GM18508 (cell line): ENCODE data around the gene ARHGAP22.

ENCODE experiments used
- ATAC-seq: cut with Tn5 transposase; IDR thresholded peaks from one replicate; pipeline ENCODE4 v1.9.1; 2021; ENCODE audit warnings: moderate number of reproducible peaks; ENCODE audit not compliant: insufficient read depth, unreplicated experiment

The ARHGAP22 gene

DNA sequence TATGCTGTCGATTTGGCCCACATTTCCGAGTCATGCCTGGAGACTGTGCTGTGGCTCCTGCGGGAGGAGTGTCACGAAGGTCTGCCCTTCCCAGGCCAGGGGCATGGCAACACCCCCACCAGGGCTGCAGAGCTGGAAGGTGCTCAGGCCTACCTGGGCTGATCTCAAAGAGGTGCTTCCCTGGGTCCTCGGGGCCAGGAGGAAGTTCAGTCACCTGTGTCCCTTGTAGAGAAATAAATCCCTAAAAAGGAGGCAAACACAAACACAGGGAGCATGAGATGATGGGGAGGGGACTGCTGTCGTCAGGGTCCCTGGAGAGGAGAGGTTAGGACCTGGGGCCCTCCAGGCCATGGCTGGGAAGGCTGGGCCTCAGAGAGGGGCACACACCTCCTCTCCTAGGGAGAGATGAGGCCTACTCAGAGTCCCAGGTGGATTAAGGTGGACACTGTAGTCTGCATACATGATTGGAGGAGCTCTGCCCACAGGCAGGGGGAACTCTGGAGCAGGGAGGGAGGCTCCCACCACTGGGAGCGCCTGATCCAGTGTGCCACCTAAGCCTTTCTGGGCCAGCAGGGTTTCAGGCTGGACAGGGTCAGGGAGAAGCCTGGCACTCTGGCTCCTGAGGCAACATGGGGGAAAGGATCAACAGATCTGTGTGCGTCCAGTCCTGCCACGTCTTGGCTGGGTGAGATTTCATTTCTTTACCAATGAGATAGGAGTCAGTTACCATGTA, 49.4 kb downstream of the ARHGAP22 start:
- ATAC-seq: no peak

DNA sequence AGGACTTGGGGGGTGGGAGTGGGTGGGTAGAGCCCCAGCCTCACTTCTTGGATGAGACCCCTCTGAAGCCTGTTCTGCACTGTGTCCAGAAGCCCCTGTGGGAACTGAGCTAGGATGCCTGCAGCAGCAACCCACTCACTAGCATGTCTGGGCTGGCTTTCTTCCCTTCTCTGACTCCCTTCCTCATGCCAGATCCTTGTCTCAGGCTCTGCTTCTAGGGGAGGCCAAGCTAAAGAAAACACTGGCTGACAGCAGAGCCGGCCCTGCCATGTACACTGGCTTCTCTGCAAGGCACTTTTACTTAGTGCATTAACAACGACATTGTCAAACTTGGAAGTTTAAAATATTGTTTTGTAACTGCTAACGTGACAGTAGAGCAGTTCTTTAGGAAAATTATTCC, 50.2 kb downstream of the ARHGAP22 start:
- ATAC-seq: no peak

DNA sequence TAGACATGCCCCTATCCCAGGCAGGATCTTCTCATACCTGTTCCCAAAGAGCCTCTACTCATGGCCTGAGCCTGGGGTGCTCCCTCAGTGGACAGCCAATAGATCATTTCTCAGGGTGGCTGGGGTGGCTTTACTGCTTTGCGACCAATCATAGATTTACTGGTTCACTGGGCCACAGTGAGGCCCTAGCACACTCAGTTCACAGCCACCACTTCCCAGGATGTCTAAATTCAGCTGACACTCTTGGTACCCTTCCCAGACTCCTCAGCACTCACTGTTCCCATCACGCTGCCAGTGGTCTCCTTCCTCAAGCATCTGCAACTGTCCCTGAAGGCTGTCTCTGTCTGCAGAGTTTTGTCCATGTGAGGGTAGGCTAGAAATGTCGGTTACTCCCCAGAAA, 50.6 kb downstream of the ARHGAP22 start:
- ATAC-seq: no peak

DNA sequence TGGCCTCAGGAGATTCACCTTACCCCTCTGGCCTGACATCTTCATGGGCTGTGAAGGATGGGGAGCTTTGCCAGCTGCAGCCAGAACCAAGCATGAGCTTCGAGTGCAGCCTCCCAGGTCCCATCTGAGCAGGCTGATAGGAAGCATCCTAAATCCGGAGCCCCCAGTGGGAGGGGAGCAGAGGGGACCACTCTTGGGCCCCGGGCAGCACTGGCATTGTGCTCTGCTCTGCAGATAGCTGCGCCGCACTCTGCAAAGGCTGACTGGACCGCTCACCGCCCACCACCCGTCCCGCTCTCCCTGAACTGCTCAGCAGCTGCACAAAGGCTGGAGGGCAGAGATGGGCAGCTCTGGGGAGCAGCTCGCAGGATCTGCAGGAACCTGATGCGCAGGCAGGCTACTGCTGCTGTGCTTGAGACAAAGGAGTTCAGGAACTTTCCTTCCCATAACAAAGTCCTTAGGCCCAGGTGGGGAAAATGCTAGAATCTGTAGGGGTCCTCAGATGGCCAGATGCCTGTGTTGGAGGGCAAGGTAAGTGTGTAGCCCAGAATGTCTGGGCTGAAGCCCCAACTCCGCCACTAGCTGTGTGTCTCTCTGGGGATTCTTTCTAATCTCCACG, 51.8 kb downstream of the ARHGAP22 start:
- ATAC-seq: no peak

DNA sequence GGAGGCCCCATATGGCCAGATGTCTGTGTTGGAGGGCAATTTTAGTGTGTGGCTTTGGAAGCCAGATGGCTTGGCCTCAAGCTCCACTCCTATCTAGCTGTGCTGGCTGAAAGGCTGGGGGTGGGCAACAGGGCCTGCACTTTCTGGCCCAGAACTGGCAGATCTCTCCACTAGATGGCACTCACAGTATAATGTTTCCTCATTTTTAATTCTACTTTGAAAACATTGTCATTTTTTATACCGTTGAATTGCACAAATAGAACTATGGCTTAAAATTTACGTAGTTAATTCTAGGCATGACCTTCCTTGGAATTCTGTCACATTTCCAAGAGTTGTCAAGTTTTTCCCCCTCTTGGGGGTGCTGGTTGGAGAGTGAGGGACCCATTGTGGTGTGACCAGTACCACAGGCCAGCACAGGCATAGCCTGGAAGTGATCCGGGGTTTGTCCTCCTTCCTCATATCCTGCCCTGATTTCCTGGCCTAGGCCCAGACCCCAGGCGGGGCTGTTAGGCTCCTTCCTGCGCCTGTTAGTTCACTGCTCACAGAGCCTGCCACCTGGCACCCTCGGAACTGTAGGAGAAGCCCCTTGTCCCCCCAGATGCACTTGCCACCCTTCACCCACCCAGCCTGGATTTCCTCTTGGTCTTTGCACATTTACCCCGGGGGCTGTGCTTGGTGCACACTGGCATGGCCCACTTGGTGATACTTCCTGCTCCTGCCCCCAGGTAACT, 52.8 kb downstream of the ARHGAP22 start:
- ATAC-seq: no peak

DNA sequence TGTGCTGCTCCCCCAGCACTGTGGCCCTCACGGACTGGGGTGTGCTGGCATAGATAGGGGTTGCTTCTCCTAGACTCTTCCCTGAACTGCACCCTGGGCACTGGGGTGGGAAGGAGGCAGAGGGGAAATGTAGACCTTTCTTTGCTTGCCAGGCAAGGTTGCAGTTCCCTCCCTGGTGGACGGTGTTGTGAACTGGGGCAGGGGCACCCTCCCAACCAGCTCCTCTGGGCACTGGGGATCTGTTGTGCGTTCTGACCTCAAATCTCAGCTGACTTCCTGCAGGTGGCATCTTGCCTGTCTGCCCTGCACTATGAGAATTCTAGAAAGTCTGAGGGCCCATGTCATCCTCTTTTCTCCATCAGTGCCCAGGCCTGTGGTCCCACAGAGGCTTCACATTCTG, 53.9 kb downstream of the ARHGAP22 start:
- ATAC-seq: no peak

DNA sequence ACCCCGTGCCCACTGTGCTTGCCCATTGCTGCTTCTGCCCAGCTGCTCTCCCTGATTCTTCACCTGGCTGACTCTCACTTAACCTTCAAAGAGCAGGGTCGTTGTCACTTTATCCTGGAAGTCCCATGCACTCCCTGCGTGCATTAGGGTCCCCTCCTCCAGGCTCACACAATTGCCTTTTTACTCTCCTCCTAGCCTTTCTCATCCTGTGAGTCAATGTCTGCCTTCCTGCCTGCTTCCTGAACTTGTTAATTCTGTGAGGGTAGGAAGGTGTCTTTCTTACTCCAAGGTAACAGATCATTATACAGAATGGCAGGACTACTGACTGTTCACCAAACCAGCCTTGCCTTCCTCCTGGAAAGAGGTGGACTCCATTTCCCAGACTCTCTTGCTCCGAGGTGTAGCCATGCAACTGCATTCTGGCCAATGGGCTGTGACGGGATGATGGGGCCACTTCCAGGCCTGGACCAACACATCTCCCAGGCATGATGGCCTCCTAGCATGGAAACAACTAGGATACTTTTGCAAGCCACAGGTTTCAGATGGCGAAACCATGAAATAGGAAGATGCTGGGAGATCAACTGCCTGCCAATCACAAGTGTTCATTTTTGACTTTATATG, 54.7 kb downstream of the ARHGAP22 start:
- ATAC-seq: no peak

DNA sequence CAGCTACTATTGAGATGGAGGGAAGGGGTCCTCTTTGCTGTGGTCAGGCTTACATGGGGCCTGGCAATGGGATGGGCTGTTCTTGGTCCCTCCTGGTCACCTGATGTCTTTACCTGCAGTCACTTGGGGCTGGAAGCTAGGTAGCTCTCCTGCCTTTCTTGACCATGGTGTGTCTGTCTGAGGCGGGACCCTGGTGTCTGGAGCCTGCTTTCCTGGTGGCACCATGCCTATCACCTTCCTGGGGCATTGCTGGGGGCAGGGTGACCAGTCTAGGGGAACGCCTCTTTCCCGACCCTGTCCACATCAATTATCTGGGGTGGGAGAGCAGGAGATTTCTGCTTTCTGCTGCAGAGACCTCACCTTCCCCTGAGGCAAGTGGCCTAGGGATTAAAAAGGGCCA, 55.6 kb downstream of the ARHGAP22 start:
- ATAC-seq: no peak

DNA sequence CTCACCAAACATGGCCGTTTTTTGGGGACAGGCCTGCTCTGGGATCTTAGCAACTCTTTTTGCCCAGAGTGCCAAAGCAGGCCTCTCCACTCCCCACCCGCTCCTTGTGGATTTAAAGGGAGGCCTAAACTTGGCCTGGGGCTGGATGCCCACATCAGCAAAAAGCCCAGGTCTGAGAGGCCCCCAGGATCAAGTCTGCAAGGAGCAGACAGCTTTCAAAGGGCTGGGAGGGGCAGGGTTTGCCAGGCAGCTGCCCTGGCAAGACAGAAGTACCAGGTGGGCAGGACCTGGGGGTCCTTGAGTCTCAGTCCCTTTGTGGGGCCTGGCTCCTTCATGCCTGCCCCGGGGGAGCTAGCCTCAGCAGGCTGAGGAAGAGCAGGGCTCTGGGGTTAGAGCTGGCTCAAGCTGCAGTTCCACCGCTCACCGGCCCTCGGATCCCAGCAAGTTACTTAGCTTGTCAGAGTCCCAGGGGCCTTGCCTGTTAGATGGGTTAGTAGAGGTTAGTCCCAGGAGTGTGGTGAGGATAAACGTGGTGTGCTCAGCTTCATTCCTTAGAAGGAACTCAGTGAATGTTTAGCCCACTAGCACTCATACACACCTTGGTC, 56.2 kb downstream of the ARHGAP22 start:
- ATAC-seq: no peak

DNA sequence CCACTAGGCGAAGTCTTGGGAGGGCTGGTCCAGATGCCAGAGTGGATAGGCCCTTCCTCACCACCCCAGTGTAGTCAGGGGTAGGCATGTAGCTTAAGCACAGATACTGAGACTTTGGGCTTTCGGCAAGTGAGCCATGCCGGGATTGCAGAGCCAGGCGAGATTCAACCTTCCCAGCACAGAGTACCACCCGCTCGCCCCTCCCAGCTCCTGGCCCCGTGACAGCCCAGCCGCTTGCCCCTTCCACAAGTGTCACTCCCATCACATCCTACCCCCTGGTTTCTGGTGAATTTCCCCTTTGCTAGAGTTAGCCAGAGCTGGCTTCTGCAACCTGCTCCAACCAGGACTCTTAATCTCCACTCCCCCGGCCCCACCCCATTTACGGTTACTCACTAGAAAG, 56.9 kb downstream of the ARHGAP22 start:
- no peak for ATAC-seq

DNA sequence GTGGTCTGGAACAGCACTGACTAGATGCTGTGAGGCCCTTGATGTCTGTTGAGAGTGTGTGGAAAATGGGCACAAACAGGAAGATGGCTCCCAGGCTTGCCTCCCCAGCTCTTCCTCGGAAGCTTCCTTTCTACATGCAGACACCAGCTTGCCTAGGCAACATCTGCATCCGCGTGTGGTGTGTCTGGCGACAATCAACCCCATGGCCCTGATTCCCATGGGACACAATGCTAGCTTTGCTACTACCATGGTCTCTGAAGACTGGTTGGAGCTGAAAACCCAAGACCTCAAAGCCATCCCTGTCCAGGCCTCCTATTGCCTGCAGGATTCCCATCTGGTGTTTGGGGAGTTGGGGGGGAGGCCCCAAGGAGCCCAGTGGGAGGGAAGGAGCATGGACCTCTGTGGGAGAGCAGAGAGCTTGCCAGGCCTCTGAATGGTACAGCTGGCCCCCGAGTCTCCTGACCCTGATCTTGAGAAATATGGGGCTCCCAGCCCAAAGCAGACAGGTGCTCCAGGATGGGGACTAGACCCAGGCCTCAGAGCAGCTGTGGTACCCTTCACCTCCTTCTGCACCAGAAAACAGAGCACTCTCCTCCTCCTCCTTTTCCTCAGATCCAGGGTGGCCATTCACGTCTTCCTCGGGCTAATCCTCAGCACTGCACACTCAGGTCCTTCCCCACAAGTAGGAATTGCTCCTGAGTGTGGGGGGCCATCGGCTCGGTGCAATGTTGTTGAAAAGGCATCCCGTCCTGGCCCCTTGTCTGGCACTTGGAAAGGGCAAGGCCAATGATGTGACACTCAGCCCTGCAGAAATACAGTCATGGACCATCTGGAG, 57.6 kb downstream of the ARHGAP22 start:
- no peak for ATAC-seq

DNA sequence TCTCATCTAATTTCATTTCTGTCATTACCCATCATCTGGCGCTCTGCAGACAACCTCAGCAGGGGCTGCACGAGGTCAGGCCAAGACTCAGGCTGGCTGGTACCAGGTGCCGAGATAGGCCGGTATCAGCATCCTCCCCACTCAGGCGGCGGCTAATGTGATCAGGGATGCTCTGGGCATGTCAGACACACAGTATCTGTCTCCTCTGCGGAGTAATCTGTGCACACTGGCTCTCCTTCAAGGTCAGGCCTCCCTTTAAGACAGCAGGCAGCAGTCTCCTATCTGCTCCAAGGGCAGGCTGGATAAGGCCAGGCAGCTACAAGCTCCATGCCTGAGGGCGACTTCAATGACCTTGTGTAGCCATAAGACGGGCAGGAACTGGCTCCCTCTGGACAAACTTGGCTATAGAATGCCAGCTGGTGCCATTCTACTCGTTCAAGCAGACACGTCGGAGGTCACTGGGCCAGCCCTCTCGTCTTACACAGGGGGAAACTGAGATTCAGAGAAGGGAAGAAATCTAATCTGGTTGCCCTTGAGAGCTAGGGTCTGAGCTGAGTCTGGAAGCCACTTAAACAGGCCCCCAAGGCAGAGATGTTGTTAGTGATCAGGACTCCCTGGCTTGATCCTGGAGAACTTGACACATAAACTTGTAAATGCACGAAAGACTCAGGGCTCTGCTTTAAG, 59.3 kb downstream of the ARHGAP22 start:
- ATAC-seq: no peak

DNA sequence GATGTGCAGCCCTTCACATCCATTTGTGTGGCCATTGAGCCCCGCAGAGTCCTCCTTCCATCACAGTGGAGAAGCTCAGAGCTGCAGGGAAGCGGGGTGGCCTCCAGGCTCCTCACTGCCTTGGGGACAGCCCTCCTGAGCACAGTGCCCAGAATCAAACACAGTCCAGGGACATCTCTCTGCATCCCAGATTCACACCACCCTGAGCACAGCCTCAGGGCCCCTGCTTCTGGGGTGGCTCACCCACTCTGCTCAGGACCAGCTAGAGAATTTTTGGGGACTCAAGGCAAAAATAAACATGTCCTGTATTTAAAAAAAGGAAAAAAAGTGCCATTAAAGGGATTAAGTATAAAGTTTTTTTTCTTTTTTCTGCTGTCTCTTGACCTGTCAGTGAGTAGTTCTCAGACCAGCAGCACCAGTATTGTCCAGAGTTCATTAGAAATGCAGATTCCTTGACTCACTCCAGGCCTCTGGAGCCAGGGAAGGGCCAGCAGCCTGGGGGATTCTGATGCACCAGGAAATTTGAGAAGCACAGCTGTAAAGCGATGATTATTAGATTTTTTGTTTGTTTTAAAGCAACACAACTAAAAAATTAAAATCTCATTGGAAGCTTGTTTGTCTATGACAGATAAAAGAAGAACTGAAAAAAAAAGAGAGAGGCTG, 61.6 kb downstream of the ARHGAP22 start:
- ATAC-seq: no peak

DNA sequence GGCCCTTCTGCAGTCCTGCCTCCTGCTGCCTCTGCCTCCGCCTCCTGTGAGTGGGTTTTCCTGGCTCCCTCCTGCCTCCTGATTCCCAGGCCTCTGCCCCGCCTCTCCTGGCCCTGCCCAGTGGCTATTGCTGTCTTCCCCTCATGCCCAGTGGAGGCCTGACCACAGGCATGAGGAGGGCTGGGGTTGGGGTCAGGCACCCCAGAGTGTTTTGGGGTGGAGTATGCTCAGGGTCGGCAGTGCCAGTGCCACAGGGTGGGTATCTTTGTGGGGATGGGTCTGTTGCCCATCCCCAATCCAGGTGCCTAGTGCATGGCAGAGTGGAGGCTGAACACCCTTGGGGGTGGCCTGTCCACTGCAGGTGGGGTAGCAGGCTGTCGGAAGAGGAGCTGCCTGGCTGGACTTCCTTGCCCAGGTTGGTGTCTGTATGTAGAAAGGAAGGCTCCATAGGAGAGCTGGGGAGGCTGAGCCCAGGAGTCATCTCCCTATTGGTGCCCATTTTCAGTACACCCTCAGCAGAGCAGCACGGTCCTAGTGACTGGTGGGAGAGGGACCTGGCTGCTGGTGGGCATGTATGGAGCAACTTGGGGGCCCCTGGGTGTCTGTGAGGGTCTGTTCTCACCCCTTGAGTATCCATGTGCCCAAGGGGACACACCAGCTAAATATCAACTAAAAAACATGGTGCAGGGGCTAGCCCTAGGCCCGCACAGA, 62.2 kb downstream of the ARHGAP22 start:
- ATAC-seq: no peak

DNA sequence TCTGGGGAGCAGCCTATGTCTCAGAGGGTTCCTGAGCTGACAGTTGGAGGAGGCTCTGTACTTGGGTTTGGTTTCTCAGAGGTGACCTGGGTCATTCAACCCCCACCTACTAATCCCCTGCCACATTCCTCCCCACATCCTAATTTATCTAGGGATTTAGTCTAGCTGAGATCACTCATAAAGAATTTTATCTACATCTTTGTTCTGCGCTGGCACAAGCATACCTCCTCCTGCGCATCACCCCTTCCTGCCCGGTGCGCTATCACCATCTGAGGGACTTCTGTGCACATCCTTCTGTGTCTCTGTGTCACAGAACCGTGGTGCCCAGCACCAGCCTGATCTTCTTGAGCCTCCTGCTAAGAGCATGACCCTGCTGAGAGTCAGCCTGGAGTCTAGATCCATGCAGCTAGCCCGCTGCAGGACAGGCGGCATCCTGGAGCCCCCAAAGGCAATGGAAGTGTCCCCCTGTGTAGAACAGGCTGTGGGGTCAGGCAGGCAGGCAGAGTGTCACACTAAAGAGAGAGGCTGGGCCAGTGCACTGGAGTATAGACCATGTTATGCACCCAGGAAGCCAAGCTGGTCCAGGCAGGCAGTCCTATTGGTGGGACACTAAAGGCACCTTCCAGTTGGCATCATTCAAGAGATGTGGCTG, 63.6 kb downstream of the ARHGAP22 start:
- ATAC-seq: no peak

DNA sequence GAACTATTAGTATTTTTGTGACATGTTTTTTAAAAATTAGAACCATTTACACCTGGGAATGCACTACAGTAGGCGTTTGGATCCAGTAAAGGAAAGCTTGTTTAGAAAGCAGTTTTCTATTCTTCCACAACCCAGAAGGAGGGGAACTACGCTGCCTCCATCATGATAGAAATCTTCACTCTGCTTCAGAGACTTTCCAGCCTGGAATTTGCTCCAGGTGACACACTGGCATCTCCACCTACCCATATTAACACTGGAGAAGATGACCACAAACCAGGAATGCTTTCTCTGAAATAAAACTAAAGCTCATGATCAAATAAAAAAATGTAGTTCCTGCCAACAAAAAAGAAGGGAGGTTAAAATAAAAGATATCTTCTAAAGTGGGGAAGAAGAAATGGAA, 66.3 kb downstream of the ARHGAP22 start:
- ATAC-seq: no peak
